ENCODE data around the gene HLA-DQB2. TPM values are rescaled to one million over a fixed set of nuclear protein-coding genes. Genes with fewer than 3 reads are reported as not detected.
"Not testable (repeated sequence)": the region's sequence is repeated elsewhere in the genome, so short reads cannot be mapped to it uniquely, and the experiment has no call there.

The HLA-DQB2 gene
- polyA plus RNA-seq, 1 donor: 1.9 TPM

DNA sequence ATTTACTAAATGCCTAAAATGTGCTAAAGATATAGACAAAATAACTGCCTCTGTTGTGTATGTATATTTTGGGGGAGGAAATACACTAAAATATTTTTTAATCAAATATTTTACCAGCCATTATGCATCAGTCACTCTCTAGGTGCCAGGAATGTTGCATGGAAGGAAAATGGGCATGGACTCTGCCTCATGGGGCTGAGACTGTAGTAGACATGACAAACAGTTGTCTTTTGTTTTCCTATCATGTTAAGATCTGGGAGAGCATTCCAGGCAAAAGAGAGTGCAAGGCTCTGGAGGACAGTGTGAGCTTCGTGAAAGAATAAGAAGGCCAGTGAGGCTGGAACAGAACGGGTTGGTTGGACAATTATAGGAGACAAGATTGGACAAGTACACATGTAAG is 27.0 kb upstream of the HLA-DQB2 start:
- Histone ChIP-seq H3K4me1 (ENCODE audit: control insufficient read depth, insufficient read depth, low read length) (no peaks in the 10 kb centered on the region), H3K27me3 (ENCODE audit: control insufficient read depth, insufficient read depth, low read length) (peaks cover 36% of the 10 kb centered on the region), H3K36me3 (ENCODE audit: control insufficient read depth, insufficient read depth, low read length) (no peaks in the 10 kb centered on the region), H3K4me3 (ENCODE audit: low read length) (no peak overlapping the region), H3K27ac (ENCODE audit: low read length) (no peak overlapping the region), H3K9me3 (ENCODE audit: control insufficient read depth, low read depth, low read length) (no peaks in the 10 kb centered on the region)
- no CpG with 5 or more reads among the region's 2 CpGs for WGBS (ENCODE audit: insufficient coverage, low lambda C conversion rate)
- DNase-seq: no peak

GRCh38 chr6:32785781-32786533 is 22.6 kb upstream of the HLA-DQB2 start:
- DNase-seq: peak; percentile 75 to 82
- Histone ChIP-seq H3K36me3 (ENCODE audit: control insufficient read depth, insufficient read depth, low read length) (no peaks in the 10 kb centered on the region), H3K27me3 (ENCODE audit: control insufficient read depth, insufficient read depth, low read length) (peaks cover 2% of the 10 kb centered on the region), H3K27ac (ENCODE audit: low read length) (no peak overlapping the region), H3K4me3 (ENCODE audit: low read length) (no peak overlapping the region), H3K9me3 (ENCODE audit: control insufficient read depth, low read depth, low read length) (no peaks in the 10 kb centered on the region), H3K4me1 (ENCODE audit: control insufficient read depth, insufficient read depth, low read length) (no peaks in the 10 kb centered on the region)
- WGBS (ENCODE audit: insufficient coverage, low lambda C conversion rate): 17% methylated on average over 2 of the region's 5 CpGs

- H3K4me1 ChIP-seq (ENCODE audit: control insufficient read depth, insufficient read depth, low read length); H3K27ac ChIP-seq (ENCODE audit: low read length); H3K9me3 ChIP-seq (ENCODE audit: control insufficient read depth, low read depth, low read length); H3K27me3 ChIP-seq (ENCODE audit: control insufficient read depth, insufficient read depth, low read length); H3K4me3 ChIP-seq (ENCODE audit: low read length); H3K36me3 ChIP-seq (ENCODE audit: control insufficient read depth, insufficient read depth, low read length); DNase-seq: not testable (repeated sequence)
Observed at GRCh38 chr6:32782923-32783322, 19.6 kb upstream of the HLA-DQB2 start.

GRCh38 chr6:32779036-32779435 is 15.7 kb upstream of the HLA-DQB2 start:
- DNase-seq: no peak
- Histone ChIP-seq H3K9me3 (ENCODE audit: control insufficient read depth, low read depth, low read length) (no peaks in the 10 kb centered on the region), H3K4me3 (ENCODE audit: low read length) (no peak overlapping the region), H3K4me1 (ENCODE audit: control insufficient read depth, insufficient read depth, low read length) (no peaks in the 10 kb centered on the region), H3K27me3 (ENCODE audit: control insufficient read depth, insufficient read depth, low read length) (no peaks in the 10 kb centered on the region), H3K36me3 (ENCODE audit: control insufficient read depth, insufficient read depth, low read length) (no peaks in the 10 kb centered on the region), H3K27ac (ENCODE audit: low read length) (no peak overlapping the region)

DNA sequence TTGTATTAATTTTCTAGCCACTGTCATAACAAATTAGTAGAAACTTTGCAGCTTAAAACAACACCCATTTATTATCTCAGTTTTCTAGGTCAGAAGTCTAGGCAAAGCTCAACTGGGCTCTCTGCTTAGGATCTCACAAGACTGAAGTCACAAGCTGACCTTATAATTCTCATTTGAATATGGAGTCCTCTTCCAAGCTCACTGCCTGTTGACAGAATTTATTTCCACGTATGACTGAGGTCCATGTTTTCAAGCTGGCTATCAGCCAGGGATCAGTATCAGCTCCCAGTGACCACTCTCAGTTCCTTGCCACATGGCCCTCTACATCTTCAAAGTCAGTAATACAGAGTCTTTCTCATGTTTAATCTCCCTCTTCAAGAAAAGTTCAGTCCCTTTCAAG is 11.7 kb upstream of the HLA-DQB2 start:
- peak overlapping the region; percentile 47 for H3K27ac ChIP-seq (ENCODE audit: low read length)
- no peaks in the 10 kb centered on the region for H3K36me3 ChIP-seq (ENCODE audit: control insufficient read depth, insufficient read depth, low read length)
- H3K4me3 ChIP-seq (ENCODE audit: low read length): no peak overlapping the region
- WGBS (ENCODE audit: insufficient coverage, low lambda C conversion rate): 0% methylated on average over 1 of the region's 1 CpG
- DNase-seq: peak; percentile 50 to 84
- peaks cover under 1% of the 10 kb centered on the region for H3K27me3 ChIP-seq (ENCODE audit: control insufficient read depth, insufficient read depth, low read length)
- no peaks in the 10 kb centered on the region for H3K9me3 ChIP-seq (ENCODE audit: control insufficient read depth, low read depth, low read length)
- H3K4me1 ChIP-seq (ENCODE audit: control insufficient read depth, insufficient read depth, low read length): no peaks in the 10 kb centered on the region

DNA sequence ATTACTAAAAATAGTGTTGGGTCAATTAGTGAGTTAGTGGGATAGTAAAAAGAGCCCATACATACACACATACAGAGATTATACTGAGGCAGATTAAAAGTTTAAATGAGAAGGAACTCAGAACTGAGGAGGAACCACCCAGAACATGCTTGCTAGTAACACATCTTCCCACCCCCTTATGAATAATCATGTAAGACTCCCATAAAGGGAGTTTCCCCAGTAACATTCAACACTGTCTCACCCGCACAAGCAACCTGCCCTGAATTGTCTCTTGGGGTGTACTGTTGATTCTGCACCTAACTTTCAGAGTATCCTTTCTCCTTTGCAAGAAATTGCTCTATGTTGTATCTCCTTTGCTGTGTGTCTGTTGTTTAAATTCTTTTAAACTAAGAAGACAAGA is 11.1 kb upstream of the HLA-DQB2 start:
- H3K9me3 ChIP-seq (ENCODE audit: control insufficient read depth, low read depth, low read length): no peaks in the 10 kb centered on the region
- H3K27ac ChIP-seq (ENCODE audit: low read length): no peak overlapping the region
- WGBS (ENCODE audit: insufficient coverage, low lambda C conversion rate): no CpG with 5 or more reads among the region's 1 CpG

DNA sequence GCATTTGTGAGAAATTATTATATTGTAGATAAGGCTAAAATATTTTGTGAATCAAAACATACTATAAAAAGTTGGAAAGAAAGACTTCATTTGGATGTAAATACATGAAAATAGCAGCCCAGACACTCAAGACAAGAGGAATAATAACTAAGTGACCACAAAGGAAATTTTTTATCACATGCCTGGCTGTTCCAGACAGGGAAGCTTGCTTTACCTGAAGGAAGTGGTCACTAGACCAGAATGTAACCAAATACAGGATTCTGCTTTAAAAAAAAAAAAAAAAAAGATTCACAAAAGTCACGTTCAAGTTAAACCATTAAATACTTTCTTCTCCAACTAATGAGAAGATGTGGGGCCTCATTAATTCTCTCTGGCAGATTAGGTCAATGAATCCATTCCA is 9.3 kb upstream of the HLA-DQB2 start:
- no peak overlapping the region for H3K27ac ChIP-seq (ENCODE audit: low read length)
- DNase-seq: no peak
- no peaks in the 10 kb centered on the region for H3K36me3 ChIP-seq (ENCODE audit: control insufficient read depth, insufficient read depth, low read length)
- peaks cover 9% of the 10 kb centered on the region for H3K27me3 ChIP-seq (ENCODE audit: control insufficient read depth, insufficient read depth, low read length)
- no CpG with 5 or more reads among the region's 1 CpG for WGBS (ENCODE audit: insufficient coverage, low lambda C conversion rate)
- H3K4me3 ChIP-seq (ENCODE audit: low read length): no peak overlapping the region
- no peaks in the 10 kb centered on the region for H3K9me3 ChIP-seq (ENCODE audit: control insufficient read depth, low read depth, low read length)
- H3K4me1 ChIP-seq (ENCODE audit: control insufficient read depth, insufficient read depth, low read length): no peaks in the 10 kb centered on the region

More for the DNA sequence above, 11.1 kb upstream of the HLA-DQB2 start:
- no peak for DNase-seq
- H3K4me3 ChIP-seq (ENCODE audit: low read length): no peak overlapping the region
- no peaks in the 10 kb centered on the region for H3K4me1 ChIP-seq (ENCODE audit: control insufficient read depth, insufficient read depth, low read length)
- H3K27me3 ChIP-seq (ENCODE audit: control insufficient read depth, insufficient read depth, low read length): peaks cover 6% of the 10 kb centered on the region
- no peaks in the 10 kb centered on the region for H3K36me3 ChIP-seq (ENCODE audit: control insufficient read depth, insufficient read depth, low read length)

- whole genome bisulfite sequencing (ENCODE audit: insufficient coverage, low lambda C conversion rate): no CpG with 5 or more reads among the region's 1 CpG
Observed at GRCh38 chr6:32764048-32764447, 716 bp upstream of the HLA-DQB2 start.

DNA sequence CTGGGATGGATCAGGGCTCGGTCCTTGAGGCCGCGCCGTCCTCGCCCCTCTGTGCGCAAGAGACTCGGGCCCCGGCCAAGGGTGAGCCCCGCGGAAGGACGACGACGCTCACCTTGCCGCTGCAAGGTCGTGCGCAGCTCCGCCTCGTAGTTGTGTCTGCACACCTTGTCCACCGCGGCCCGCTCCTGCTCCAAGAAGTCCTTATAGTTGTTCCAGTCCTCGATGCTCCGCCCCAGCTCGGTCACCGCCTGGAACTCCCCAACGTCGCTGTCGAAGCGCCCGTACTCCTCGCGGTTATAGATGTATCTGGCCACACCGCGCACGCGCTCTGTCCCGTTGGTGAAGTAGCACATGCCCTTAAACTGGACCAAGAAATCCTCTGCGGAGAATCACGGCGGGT is 1.8 kb downstream of the HLA-DQB2 start:
- DNase-seq: no peak
- no CpG with 5 or more reads among the region's 40 CpGs for WGBS (ENCODE audit: insufficient coverage, low lambda C conversion rate)
- no peak overlapping the region for H3K4me3 ChIP-seq (ENCODE audit: low read length)
- no peaks in the 10 kb centered on the region for H3K4me1 ChIP-seq (ENCODE audit: control insufficient read depth, insufficient read depth, low read length)
- H3K9me3 ChIP-seq (ENCODE audit: control insufficient read depth, low read depth, low read length): peaks cover 8% of the 10 kb centered on the region
- no peak overlapping the region for H3K27ac ChIP-seq (ENCODE audit: low read length)
- H3K36me3 ChIP-seq (ENCODE audit: control insufficient read depth, insufficient read depth, low read length): no peaks in the 10 kb centered on the region
- H3K27me3 ChIP-seq (ENCODE audit: control insufficient read depth, insufficient read depth, low read length): peaks cover 42% of the 10 kb centered on the region

More at GRCh38 chr6:32764048-32764447, 716 bp upstream of the HLA-DQB2 start:
- Histone ChIP-seq H3K36me3 (ENCODE audit: control insufficient read depth, insufficient read depth, low read length) (no peaks in the 10 kb centered on the region), H3K27me3 (ENCODE audit: control insufficient read depth, insufficient read depth, low read length) (peaks cover 44% of the 10 kb centered on the region), H3K4me1 (ENCODE audit: control insufficient read depth, insufficient read depth, low read length) (no peaks in the 10 kb centered on the region), H3K4me3 (ENCODE audit: low read length) (no peak overlapping the region), H3K27ac (ENCODE audit: low read length) (no peak overlapping the region), H3K9me3 (ENCODE audit: control insufficient read depth, low read depth, low read length) (peaks cover 8% of the 10 kb centered on the region)
- DNase-seq: no peak

GRCh38 chr6:32761072-32761471 is 2.3 kb downstream of the HLA-DQB2 start:
- Histone ChIP-seq H3K27me3 (ENCODE audit: control insufficient read depth, insufficient read depth, low read length) (peaks cover 42% of the 10 kb centered on the region), H3K9me3 (ENCODE audit: control insufficient read depth, low read depth, low read length) (peaks cover 8% of the 10 kb centered on the region), H3K36me3 (ENCODE audit: control insufficient read depth, insufficient read depth, low read length) (no peaks in the 10 kb centered on the region), H3K4me1 (ENCODE audit: control insufficient read depth, insufficient read depth, low read length) (no peaks in the 10 kb centered on the region), H3K4me3 (ENCODE audit: low read length) (no peak overlapping the region), H3K27ac (ENCODE audit: low read length) (no peak overlapping the region)
- 79% methylated on average over 4 of the region's 16 CpGs for WGBS (ENCODE audit: insufficient coverage, low lambda C conversion rate)
- DNase-seq: no peak

DNA sequence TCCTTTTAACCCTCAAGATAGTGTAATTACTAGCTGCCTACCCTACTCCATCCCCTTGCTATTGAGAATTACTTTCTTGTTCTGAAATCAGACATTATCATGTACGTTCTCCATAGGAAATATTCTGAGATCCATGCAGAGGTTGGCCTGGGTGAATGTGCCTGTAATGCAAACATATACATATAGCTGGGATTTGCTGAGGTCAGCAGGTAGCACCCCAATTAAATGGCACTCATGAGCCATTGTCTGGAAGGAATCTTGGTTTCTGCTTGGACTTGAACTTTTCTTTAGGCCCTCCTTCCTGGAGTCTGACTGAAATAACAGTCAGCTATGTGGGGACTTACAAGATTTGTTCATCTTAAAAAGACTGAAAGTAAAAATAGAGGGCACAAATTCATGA is 3.7 kb downstream of the HLA-DQB2 start:
- Histone ChIP-seq H3K9me3 (ENCODE audit: control insufficient read depth, low read depth, low read length) (peaks cover 8% of the 10 kb centered on the region), H3K36me3 (ENCODE audit: control insufficient read depth, insufficient read depth, low read length) (no peaks in the 10 kb centered on the region), H3K4me1 (ENCODE audit: control insufficient read depth, insufficient read depth, low read length) (no peaks in the 10 kb centered on the region), H3K27ac (ENCODE audit: low read length) (no peak overlapping the region), H3K4me3 (ENCODE audit: low read length) (no peak overlapping the region), H3K27me3 (ENCODE audit: control insufficient read depth, insufficient read depth, low read length) (peaks cover 40% of the 10 kb centered on the region)
- no peak for DNase-seq
- WGBS (ENCODE audit: insufficient coverage, low lambda C conversion rate): no CpG with 5 or more reads among the region's 1 CpG
